ENCODE measurements around the gene VSTM2B.
"Not testable (repeated sequence)": the region's sequence is repeated elsewhere in the genome, so short reads cannot be mapped to it uniquely, and the experiment has no call there.

VSTM2B gene

GRCh38 chr19:29545866-29546582 is 20.2 kb downstream of the VSTM2B start:
- no peak for DNase-seq (ENCODE audit: low spot score)

GRCh38 chr19:29546583-29547190 is 20.9 kb downstream of the VSTM2B start:
- no peak for DNase-seq (ENCODE audit: low spot score)

GRCh38 chr19:29547361-29547960 is 21.7 kb downstream of the VSTM2B start:
- DNase-seq (ENCODE audit: low spot score), result no peak

- DNase-seq (ENCODE audit: low spot score), result no peak
Observed at GRCh38 chr19:29547981-29548380, 22.2 kb downstream of the VSTM2B start.

- DNase-seq (ENCODE audit: low spot score), result no peak
Observed at GRCh38 chr19:29548483-29549085, 22.8 kb downstream of the VSTM2B start.

GRCh38 chr19:29549105-29550070 is 23.6 kb downstream of the VSTM2B start:
- DNase-seq (ENCODE audit: low spot score), result no peak

GRCh38 chr19:29550896-29551295 is 25.1 kb downstream of the VSTM2B start:
- no peak for DNase-seq (ENCODE audit: low spot score)

GRCh38 chr19:29551774-29552173 is 26.0 kb downstream of the VSTM2B start:
- no peak for DNase-seq (ENCODE audit: low spot score)

GRCh38 chr19:29552454-29553280 is 26.9 kb downstream of the VSTM2B start:
- DNase-seq (ENCODE audit: low spot score), result no peak

GRCh38 chr19:29554149-29554548 is 28.4 kb downstream of the VSTM2B start:
- no peak for DNase-seq (ENCODE audit: low spot score)

- not testable (repeated sequence) for DNase-seq (ENCODE audit: low spot score)
Observed at GRCh38 chr19:29559110-29559509, 33.3 kb downstream of the VSTM2B start.

- no peak for DNase-seq (ENCODE audit: low spot score)
Observed at GRCh38 chr19:29559743-29560142, 33.9 kb downstream of the VSTM2B start.

GRCh38 chr19:29560313-29561075 is 34.7 kb downstream of the VSTM2B start:
- no peak for DNase-seq (ENCODE audit: low spot score)

GRCh38 chr19:29561601-29562000 is 35.8 kb downstream of the VSTM2B start:
- no peak for DNase-seq (ENCODE audit: low spot score)

GRCh38 chr19:29562299-29563297 is 36.8 kb downstream of the VSTM2B start:
- no peak for DNase-seq (ENCODE audit: low spot score)

- DNase-seq (ENCODE audit: low spot score), result no peak
Observed at GRCh38 chr19:29563486-29564101, 37.8 kb downstream of the VSTM2B start.

GRCh38 chr19:29564574-29565005 is 38.8 kb downstream of the VSTM2B start:
- DNase-seq (ENCODE audit: low spot score), result peak; percentile 59

- DNase-seq (ENCODE audit: low spot score), result no peak
Observed at GRCh38 chr19:29565171-29565570, 39.4 kb downstream of the VSTM2B start.
